ENCODE measurements around the gene SFI1.

The SFI1 gene, protein sequence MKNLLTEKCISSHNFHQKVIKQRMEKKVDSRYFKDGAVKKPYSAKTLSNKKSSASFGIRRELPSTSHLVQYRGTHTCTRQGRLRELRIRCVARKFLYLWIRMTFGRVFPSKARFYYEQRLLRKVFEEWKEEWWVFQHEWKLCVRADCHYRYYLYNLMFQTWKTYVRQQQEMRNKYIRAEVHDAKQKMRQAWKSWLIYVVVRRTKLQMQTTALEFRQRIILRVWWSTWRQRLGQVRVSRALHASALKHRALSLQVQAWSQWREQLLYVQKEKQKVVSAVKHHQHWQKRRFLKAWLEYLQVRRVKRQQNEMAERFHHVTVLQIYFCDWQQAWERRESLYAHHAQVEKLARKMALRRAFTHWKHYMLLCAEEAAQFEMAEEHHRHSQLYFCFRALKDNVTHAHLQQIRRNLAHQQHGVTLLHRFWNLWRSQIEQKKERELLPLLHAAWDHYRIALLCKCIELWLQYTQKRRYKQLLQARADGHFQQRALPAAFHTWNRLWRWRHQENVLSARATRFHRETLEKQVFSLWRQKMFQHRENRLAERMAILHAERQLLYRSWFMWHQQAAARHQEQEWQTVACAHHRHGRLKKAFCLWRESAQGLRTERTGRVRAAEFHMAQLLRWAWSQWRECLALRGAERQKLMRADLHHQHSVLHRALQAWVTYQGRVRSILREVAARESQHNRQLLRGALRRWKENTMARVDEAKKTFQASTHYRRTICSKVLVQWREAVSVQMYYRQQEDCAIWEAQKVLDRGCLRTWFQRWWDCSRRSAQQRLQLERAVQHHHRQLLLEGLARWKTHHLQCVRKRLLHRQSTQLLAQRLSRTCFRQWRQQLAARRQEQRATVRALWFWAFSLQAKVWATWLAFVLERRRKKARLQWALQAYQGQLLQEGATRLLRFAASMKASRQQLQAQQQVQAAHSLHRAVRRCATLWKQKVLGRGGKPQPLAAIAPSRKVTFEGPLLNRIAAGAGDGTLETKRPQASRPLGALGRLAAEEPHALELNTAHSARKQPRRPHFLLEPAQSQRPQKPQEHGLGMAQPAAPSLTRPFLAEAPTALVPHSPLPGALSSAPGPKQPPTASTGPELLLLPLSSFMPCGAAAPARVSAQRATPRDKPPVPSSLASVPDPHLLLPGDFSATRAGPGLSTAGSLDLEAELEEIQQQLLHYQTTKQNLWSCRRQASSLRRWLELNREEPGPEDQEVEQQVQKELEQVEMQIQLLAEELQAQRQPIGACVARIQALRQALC

DNA sequence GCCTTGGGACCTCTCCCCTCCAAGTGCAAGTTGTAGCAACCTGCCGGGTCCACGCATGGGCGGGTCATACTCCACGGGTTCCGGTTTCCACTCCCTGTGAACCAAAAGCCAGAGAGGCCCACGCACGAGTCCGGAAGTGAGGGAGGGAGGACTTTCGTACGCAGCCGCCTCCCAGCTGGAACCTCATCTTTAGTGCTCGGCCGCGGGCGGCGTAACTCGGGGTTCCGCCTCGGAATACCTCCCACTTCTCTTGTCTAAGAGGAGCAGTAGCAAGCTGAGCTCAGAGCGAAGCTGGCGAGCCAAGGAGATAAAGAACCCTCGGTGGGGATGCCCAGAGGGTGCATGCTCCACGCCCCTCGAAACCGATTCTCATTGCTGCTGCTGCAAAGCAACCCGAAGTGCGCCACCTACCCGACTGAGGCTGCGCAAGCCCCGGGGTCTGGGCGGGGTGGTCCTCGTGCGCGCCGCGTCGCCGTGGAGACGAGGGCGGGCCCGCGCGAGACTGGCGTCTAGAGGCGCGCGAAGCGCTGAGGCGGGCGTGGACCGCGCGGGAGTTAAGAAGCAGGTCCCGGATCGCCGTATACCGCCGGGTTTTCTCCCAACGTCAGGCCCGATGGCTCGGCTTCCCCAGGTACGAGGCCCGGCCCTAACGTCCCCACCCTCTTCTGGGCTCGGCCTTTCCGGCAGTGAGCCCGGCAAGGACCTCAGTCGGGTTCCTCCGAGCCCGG lies at the start of gene SFI1:
Gene SFI1 (plus strand): TSS at position 530 of the 728 bp plus-strand sequence. CDS start 11,749 bp downstream, outside the sequence.
- TF ChIP-seq, protein P1, sequence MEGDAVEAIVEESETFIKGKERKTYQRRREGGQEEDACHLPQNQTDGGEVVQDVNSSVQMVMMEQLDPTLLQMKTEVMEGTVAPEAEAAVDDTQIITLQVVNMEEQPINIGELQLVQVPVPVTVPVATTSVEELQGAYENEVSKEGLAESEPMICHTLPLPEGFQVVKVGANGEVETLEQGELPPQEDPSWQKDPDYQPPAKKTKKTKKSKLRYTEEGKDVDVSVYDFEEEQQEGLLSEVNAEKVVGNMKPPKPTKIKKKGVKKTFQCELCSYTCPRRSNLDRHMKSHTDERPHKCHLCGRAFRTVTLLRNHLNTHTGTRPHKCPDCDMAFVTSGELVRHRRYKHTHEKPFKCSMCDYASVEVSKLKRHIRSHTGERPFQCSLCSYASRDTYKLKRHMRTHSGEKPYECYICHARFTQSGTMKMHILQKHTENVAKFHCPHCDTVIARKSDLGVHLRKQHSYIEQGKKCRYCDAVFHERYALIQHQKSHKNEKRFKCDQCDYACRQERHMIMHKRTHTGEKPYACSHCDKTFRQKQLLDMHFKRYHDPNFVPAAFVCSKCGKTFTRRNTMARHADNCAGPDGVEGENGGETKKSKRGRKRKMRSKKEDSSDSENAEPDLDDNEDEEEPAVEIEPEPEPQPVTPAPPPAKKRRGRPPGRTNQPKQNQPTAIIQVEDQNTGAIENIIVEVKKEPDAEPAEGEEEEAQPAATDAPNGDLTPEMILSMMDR (conservative IDR thresholded peaks at IDR 0.05; ENCODE audit: low read depth, low read length): peak; percentile 33
- peak within 1 kb of the TSS; percentile 89 for H3K4me3 ChIP-seq (ENCODE audit: low read depth, low read length)
- DNase-seq (ENCODE audit: low read depth): peak; percentile 92

DNA sequence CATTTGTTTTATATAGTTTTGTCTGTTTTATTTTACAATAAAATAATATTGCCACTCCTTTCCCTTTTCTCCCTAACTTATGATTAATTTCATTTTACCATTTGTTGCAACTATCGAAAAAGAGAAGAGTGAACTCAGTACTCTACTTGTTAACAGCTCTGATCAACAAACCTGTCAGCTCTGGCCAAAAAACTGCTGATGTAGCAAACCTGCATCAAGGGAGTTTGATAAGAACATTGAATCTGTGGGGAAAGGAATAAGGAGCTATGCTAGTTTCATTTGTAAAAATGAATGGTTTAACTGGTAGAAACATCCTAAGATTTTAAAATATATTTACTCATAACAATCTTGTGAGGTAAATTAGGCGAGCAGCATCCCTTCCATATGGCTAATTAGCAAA lies 49.6 kb upstream of the SFI1 start:
- no peak for DNase-seq (ENCODE audit: low read depth)
- TF ChIP-seq, protein P1 (conservative IDR thresholded peaks at IDR 0.05; ENCODE audit: low read depth, low read length): no peak
- H3K4me3 ChIP-seq (ENCODE audit: low read depth, low read length): no peak overlapping the region

DNA sequence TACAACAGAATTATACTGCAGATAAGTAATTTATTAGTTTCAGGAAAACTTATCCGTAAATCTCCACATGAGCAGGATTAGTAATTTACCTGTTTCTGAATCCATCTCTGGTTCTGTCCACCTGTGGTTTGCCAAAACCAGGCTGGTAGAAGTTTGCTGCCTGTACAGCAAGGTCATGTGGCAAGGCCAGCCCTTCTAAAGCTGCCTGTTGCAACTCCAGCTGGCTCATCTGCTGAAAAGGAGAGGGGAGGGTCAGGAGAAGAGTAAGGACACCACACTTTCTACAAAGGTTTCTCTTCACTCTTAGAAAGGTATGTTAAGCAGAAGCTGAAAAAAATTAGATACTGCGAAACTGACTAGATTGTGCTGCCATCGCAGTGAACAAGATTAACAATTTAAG lies 49.0 kb upstream of the SFI1 start:
- H3K4me3 ChIP-seq (ENCODE audit: low read depth, low read length): no peak overlapping the region
- TF ChIP-seq, protein P1 (conservative IDR thresholded peaks at IDR 0.05; ENCODE audit: low read depth, low read length): no peak
- DNase-seq (ENCODE audit: low read depth): peak; percentile 31

DNA sequence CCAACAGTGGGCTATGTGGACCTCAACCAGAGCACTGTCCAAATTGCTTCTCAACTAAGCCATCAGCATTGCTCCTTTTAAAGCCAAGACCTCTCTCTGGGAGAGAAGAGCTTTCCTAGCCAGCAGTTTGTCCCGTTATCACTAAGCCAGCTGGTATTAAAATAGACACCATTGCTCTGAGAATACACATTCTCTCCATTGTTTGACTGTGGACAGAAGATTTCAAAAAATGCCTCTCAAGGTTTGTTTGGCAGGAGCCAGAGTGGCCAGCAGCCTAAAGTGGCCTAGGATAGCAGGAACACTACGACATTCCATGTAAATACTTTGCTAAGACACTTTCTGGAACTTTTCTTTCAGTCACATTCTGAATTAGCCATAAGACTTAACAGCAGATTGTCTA lies 48.0 kb upstream of the SFI1 start:
- DNase-seq (ENCODE audit: low read depth): no peak

GRCh38 chr22:31449506-31449905 lies 46.8 kb upstream of the SFI1 start:
- no peak for DNase-seq (ENCODE audit: low read depth)
- no peak overlapping the region for H3K4me3 ChIP-seq (ENCODE audit: low read depth, low read length)
- TF ChIP-seq, protein P1 (conservative IDR thresholded peaks at IDR 0.05; ENCODE audit: low read depth, low read length): no peak

More for the DNA sequence above, 48.0 kb upstream of the SFI1 start:
- TF ChIP-seq, protein P1 (conservative IDR thresholded peaks at IDR 0.05; ENCODE audit: low read depth, low read length): no peak
- no peak overlapping the region for H3K4me3 ChIP-seq (ENCODE audit: low read depth, low read length)

Measured in choroid plexus epithelial cell (primary cell).